H9 (cell line): ENCODE measurements around the gene GRIK4. TPM values are rescaled to one million over a fixed set of nuclear protein-coding genes. Genes with fewer than 3 reads are reported as not detected.

Source experiments
- DNase-seq: peaks from one replicate; pipeline ENCODE4 v3.0.0-alpha.2; 2017
- H2AFZ ChIP-seq: one replicate; pipeline ENCODE4 v1.6.1; 2013; ENCODE audit warnings: mild to moderate bottlenecking, low read length, control low read depth, moderate library complexity
- H2AK5ac ChIP-seq: 2 replicates; pipeline ENCODE4 v1.6.1; 2013; ENCODE audit warnings: low read length, control low read depth, mixed read lengths; ENCODE audit not compliant: insufficient read length
- H2BK120ac ChIP-seq: one replicate; pipeline ENCODE4 v1.6.1; 2013; ENCODE audit warnings: low read depth, mild to moderate bottlenecking, low read length, control low read depth, inconsistent platforms; ENCODE audit not compliant: poor library complexity, severe bottlenecking
- H2BK12ac ChIP-seq: 2 replicates; pipeline ENCODE4 v1.6.1; 2013; ENCODE audit warnings: low read length, control low read depth, mixed read lengths, low read depth; ENCODE audit not compliant: insufficient read length
- H2BK15ac ChIP-seq: 2 replicates; pipeline ENCODE4 v1.6.1; 2013; ENCODE audit warnings: low read depth, low read length, control low read depth
- H2BK20ac ChIP-seq: one replicate; pipeline ENCODE4 v1.6.1; 2013; ENCODE audit warnings: low read depth, mild to moderate bottlenecking, low read length, control low read depth, inconsistent platforms; ENCODE audit not compliant: poor library complexity, severe bottlenecking
- H2BK5ac ChIP-seq: 2 replicates; pipeline ENCODE4 v1.6.1; 2013; ENCODE audit warnings: low read length, control low read depth, mixed read lengths; ENCODE audit not compliant: insufficient read length
- H3K14ac ChIP-seq: 2 replicates; pipeline ENCODE4 v1.6.1; 2013; ENCODE audit warnings: low read length, control low read depth; ENCODE audit not compliant: insufficient read depth
- H3K18ac ChIP-seq: 2 replicates; pipeline ENCODE4 v1.6.1; 2013; ENCODE audit warnings: low read depth, mild to moderate bottlenecking, mixed read lengths, low read length, control low read depth; ENCODE audit not compliant: insufficient read length
- H3K23ac ChIP-seq: 2 replicates; pipeline ENCODE4 v1.6.1; 2013; ENCODE audit warnings: low read length, control low read depth, mixed read lengths, low read depth; ENCODE audit not compliant: insufficient read length
- H3K23me2 ChIP-seq: 2 replicates; pipeline ENCODE4 v1.6.1; 2013; ENCODE audit warnings: low read depth, mild to moderate bottlenecking, mixed read lengths, low read length, control low read depth; ENCODE audit not compliant: insufficient read length, poor library complexity, severe bottlenecking
- H3K27ac ChIP-seq: 2 replicates; pipeline ENCODE4 v1.5.1; 2013; ENCODE audit warnings: low read length, control low read depth, mixed read lengths, low read depth; ENCODE audit not compliant: insufficient read length
- H3K27me3 ChIP-seq: 2 replicates; pipeline ENCODE4 v1.6.1; 2013; ENCODE audit warnings: low read length, control low read depth, inconsistent platforms; ENCODE audit not compliant: insufficient read depth
- H3K4ac ChIP-seq: 2 replicates; pipeline ENCODE4 v1.6.1; 2013; ENCODE audit warnings: low read depth, mild to moderate bottlenecking, control low read depth, inconsistent platforms, low read length, moderate library complexity
- H3K4me1 ChIP-seq: 2 replicates; pipeline ENCODE4 v1.6.1; 2013; ENCODE audit warnings: low read length, control low read depth, inconsistent platforms; ENCODE audit not compliant: insufficient read depth
- H3K4me2 ChIP-seq: 2 replicates; pipeline ENCODE4 v1.6.1; 2013; ENCODE audit warnings: low read length, control low read depth, mixed read lengths; ENCODE audit not compliant: insufficient read length, insufficient read depth
- H3K56ac ChIP-seq: 2 replicates; pipeline ENCODE4 v1.6.1; 2013; ENCODE audit warnings: low read depth, mild to moderate bottlenecking, mixed read lengths, low read length, control low read depth; ENCODE audit not compliant: insufficient read length
- H3K79me1 ChIP-seq: 2 replicates; pipeline ENCODE4 v1.6.1; 2013; ENCODE audit warnings: low read depth, mild to moderate bottlenecking, moderate library complexity, low read length, control low read depth, inconsistent platforms; ENCODE audit not compliant: insufficient read depth, poor library complexity, severe bottlenecking
- H3K79me2 ChIP-seq: 2 replicates; pipeline ENCODE4 v1.6.1; 2013; ENCODE audit warnings: low read length, control low read depth, inconsistent platforms; ENCODE audit not compliant: insufficient read depth
- H3K9ac ChIP-seq: 2 replicates; pipeline ENCODE4 v1.6.1; 2013; ENCODE audit warnings: low read length, control low read depth, mixed read lengths; ENCODE audit not compliant: insufficient read length; ENCODE audit errors: extremely low read depth
- H3K9me3 ChIP-seq: one replicate; pipeline ENCODE4 v1.6.1; 2013; ENCODE audit warnings: low read depth, low read length, inconsistent platforms; ENCODE audit not compliant: control insufficient read depth
- H3T11ph ChIP-seq: one replicate; pipeline ENCODE4 v1.6.1; 2013; ENCODE audit warnings: mild to moderate bottlenecking, low read length, control low read depth, inconsistent platforms
- H4K20me1 ChIP-seq: one replicate; pipeline ENCODE4 v1.6.1; 2013; ENCODE audit not compliant: control insufficient read depth, insufficient read length, insufficient read depth
- H4K5ac ChIP-seq: 2 replicates; pipeline ENCODE4 v1.6.1; 2013; ENCODE audit warnings: low read depth, mild to moderate bottlenecking, mixed read lengths, low read length, control low read depth; ENCODE audit not compliant: insufficient read length
- H4K8ac ChIP-seq: replicated peaks from 2 replicates; pipeline ENCODE4 v1.6.1; 2013; ENCODE audit warnings: low read length, control low read depth, mixed read lengths, low read depth; ENCODE audit not compliant: insufficient read length
- H4K91ac ChIP-seq: 2 replicates; pipeline ENCODE4 v1.6.1; 2013; ENCODE audit warnings: low read depth, mild to moderate bottlenecking, moderate library complexity, mixed read lengths, low read length, control low read depth; ENCODE audit not compliant: insufficient read length
- H3K27ac Mint-ChIP-seq, 3 experiments: 2 replicates in 2 of 3; 3 replicates in 1 of 3; pipeline ENCODE4 v1.8.0; 2020 to 2021; ENCODE audit warnings: mixed read lengths in 3 of 3, mild to moderate bottlenecking in 1 of 3, moderate library complexity in 1 of 3
- H3K27me3 Mint-ChIP-seq: 2 replicates; pipeline ENCODE4 v1.8.0; 2021; ENCODE audit warnings: low read depth, mild to moderate bottlenecking, moderate library complexity, mixed read lengths
- H3K36me3 Mint-ChIP-seq, 3 experiments: 2 replicates in 2 of 3; 3 replicates in 1 of 3; pipeline ENCODE4 v1.8.0; 2020 to 2021; ENCODE audit warnings: low read depth in 3 of 3, mixed read lengths in 3 of 3; ENCODE audit not compliant: insufficient read depth in 1 of 3
- H3K4me1 Mint-ChIP-seq, 2 experiments: 2 replicates each; pipeline ENCODE4 v1.8.0; 2020; ENCODE audit warnings: mixed read lengths in 2 of 2
- H3K4me3 Mint-ChIP-seq, 2 experiments: 2 replicates in 1 of 2; 3 replicates in 1 of 2; pipeline ENCODE4 v1.8.0; 2020 to 2021; ENCODE audit warnings: mild to moderate bottlenecking in 2 of 2, mixed read lengths in 2 of 2, moderate library complexity in 1 of 2
- H3K9me3 Mint-ChIP-seq, 2 experiments: 2 replicates in 1 of 2; 3 replicates in 1 of 2; pipeline ENCODE4 v1.8.0; 2020; ENCODE audit warnings: mild to moderate bottlenecking in 2 of 2, mixed read lengths in 2 of 2, moderate library complexity in 1 of 2
- WGBS: extraction: QIAGEN DNeasy Blood & Tissue Kit; methylation state at CpG from one replicate; pipeline ENCODE4 v1.1.7; 2013; ENCODE audit warnings: missing lambda C conversion rate, low lambda C conversion rate, mixed read lengths; ENCODE audit not compliant: insufficient read length; ENCODE audit errors: extremely low coverage; 5-methylcytosine and 5-hydroxymethylcytosine counted together
- total RNA-seq: library from RNA; stranded (reverse); gene quantifications from 2 replicates; pipeline ENCODE4 v1.2.1, GENCODE V29; 2021
- TF ChIP-seq, protein P1 (sequence below): fragments of 200-600 bp; sonication (generic); conservative IDR thresholded peaks from 3 replicates; pipeline ENCODE4 v1.8.0; 2021; ENCODE audit warnings: antibody characterized with exemption, mild to moderate bottlenecking

The GRIK4 gene
- total RNA-seq, 1 experiment from 2014 or later = 2.3 TPM

DNA sequence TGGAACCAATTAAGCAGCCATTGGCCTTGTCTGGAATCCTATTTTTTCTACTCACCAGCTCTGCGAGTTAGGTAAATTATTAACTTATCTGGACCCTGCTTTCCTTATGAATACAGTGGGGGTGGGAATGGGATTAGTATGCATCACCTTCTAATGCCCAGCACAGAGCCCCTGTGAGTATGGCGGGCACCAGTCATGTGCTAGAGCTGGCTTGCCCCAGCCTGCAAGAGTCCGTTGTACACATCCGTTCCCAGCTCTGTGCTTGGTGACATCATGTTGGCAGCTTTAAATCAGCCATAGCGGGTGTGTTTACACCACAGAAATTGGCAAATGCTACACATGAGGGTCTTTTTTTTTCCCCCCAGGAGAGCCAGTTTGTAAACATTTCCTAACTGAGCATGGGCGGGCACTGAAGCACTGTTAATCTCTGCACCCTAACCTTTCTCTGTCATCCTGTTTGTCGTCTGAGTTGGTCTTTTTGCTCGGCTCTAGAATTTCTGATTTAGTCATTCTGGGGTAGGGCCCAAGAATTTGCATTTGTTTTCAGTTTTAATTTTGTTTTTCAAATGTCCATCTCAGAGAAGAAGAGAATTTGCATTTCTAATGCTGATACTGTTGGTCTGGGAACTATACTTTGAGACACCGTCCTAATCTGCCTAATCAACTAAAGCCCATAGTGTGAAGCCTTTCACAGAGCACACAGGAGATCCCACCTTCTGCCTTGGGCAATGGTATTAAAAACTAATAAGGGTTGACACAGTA is 382.1 kb downstream of the GRIK4 start:
- H3K27me3 ChIP-seq = no peaks in the 10 kb centered on the region

More for the DNA sequence above, 382.1 kb downstream of the GRIK4 start:
- H3K9ac ChIP-seq = no peak overlapping the region
- no peak overlapping the region for H2BK15ac ChIP-seq
- no peak overlapping the region for H4K5ac ChIP-seq
- no CpG with 5 or more reads among the region's 9 CpGs for WGBS
- no peak overlapping the region for H3K56ac ChIP-seq
- H3K23ac ChIP-seq = no peak overlapping the region
- no peaks in the 10 kb centered on the region for H3K23me2 ChIP-seq
- H4K8ac ChIP-seq = no peak overlapping the region
- no peak overlapping the region for H3T11ph ChIP-seq
- Mint-ChIP-seq H3K27me3 (no peaks in the 10 kb centered on the region; the same call in 1 of the 2 replicates), H3K27ac (no peak overlapping the region), H3K4me3 (no peak overlapping the region), H3K36me3 (no peaks in the 10 kb centered on the region; a peak in 1 of 7 replicates), H3K4me1 (peaks cover 18 to 30% of the 10 kb centered on the region in 2 experiments), H3K9me3 (no peaks in the 10 kb centered on the region)
- H3K27ac ChIP-seq = no peak overlapping the region
- H4K91ac ChIP-seq = no peak overlapping the region
- H3K79me2 ChIP-seq = no peaks in the 10 kb centered on the region
- H3K14ac ChIP-seq = no peak overlapping the region
- no peak overlapping the region for H3K4me2 ChIP-seq
- no peaks in the 10 kb centered on the region for H3K4me1 ChIP-seq
- no peak overlapping the region for H3K4ac ChIP-seq
- no peaks in the 10 kb centered on the region for H3K79me1 ChIP-seq
- no peak overlapping the region for H3K18ac ChIP-seq
- H2BK5ac ChIP-seq = no peak overlapping the region
- no peaks in the 10 kb centered on the region for H3K9me3 ChIP-seq
- no peak overlapping the region for H2AFZ ChIP-seq
- no peak overlapping the region for H2AK5ac ChIP-seq
- DNase-seq = no peak
- H2BK12ac ChIP-seq = no peak overlapping the region
- H2BK20ac ChIP-seq = no peak overlapping the region
- H4K20me1 ChIP-seq = no peaks in the 10 kb centered on the region
- TF ChIP-seq, protein P1, sequence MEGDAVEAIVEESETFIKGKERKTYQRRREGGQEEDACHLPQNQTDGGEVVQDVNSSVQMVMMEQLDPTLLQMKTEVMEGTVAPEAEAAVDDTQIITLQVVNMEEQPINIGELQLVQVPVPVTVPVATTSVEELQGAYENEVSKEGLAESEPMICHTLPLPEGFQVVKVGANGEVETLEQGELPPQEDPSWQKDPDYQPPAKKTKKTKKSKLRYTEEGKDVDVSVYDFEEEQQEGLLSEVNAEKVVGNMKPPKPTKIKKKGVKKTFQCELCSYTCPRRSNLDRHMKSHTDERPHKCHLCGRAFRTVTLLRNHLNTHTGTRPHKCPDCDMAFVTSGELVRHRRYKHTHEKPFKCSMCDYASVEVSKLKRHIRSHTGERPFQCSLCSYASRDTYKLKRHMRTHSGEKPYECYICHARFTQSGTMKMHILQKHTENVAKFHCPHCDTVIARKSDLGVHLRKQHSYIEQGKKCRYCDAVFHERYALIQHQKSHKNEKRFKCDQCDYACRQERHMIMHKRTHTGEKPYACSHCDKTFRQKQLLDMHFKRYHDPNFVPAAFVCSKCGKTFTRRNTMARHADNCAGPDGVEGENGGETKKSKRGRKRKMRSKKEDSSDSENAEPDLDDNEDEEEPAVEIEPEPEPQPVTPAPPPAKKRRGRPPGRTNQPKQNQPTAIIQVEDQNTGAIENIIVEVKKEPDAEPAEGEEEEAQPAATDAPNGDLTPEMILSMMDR = no peak
- H2BK120ac ChIP-seq = no peak overlapping the region
